22Rv1 (cell line): ENCODE measurements around the gene GSG1L2.
A peak's percentile ranks its signal among the peaks of the same experiment; 100 is the strongest.

Experiments
- H3K27ac ChIP-seq: fragments of 450-650 bp; 2 replicates; pipeline ENCODE4 v1.5.1; 2017
- CTCF ChIP-seq: fragments of 450-650 bp; IDR thresholded peaks from 2 replicates; pipeline ENCODE4 v1.5.1; 2017; ENCODE audit warnings: mild to moderate bottlenecking
- ZFX ChIP-seq: fragments of 450-650 bp; IDR thresholded peaks from 2 replicates; pipeline ENCODE4 v1.6.1; 2017; ENCODE audit warnings: antibody characterized with exemption, borderline replicate concordance

The GSG1L2 gene

DNA sequence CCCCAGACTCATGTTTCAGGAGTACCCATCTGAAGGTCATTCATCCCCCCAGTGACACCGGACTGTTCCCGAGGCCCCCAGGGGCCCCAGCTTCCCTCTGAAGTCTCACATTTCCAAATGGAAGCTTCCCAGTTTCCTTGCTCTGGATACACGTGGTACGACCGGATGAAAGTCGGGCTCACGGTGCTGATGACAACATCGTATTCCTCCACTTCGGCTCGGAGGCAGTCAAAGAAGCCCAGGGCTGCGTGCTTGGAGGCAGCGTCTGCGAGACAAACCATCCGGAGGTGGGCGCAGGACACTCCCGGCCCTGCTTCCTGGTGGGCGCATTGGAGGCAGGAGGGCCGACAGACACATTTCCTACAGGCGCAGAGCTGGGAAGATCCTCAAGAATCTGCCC is 49.2 kb downstream of the GSG1L2 start:
- H3K27ac ChIP-seq, result no peak overlapping the region
- TF ChIP-seq CTCF (no peak), ZFX (no peak)

- TF ChIP-seq ZFX, result no peak
These were observed 50.4 kb downstream of the GSG1L2 start for GRCh38 chr17:9771465-9771864.

GRCh38 chr17:9769036-9769695 is 52.7 kb downstream of the GSG1L2 start:
- H3K27ac ChIP-seq, result no peak overlapping the region
- no peak for TF ChIP-seq CTCF
- TF ChIP-seq ZFX, result no peak

More at GRCh38 chr17:9771465-9771864, 50.4 kb downstream of the GSG1L2 start:
- no peak overlapping the region for H3K27ac ChIP-seq

DNA sequence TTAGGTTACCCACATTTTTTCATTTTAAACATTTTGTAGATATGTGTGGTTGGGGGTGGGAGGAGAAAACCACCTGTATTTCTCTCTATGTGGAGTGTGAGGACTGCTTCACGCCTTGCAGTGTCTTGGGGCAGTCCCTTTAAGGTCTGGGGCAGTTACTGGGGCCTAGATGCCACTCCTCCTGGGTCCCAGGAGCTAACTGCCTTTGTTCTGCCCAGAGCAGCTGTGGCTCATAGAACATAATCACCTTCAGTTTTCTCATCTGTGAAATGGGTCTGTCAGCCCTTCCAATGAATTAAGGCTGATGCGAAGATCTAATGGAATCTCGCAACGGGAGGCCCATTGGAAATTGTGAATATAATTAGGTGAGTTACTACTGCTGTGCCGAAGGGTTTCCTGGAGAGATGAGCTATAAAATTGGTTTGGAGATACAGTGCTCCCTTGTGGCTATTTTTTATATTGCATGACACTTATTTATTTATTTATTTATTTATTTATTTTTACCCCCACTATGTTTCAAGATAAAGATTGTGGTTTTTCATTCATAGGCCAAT is 53.4 kb downstream of the GSG1L2 start:
- no peak overlapping the region for H3K27ac ChIP-seq
- no peak for TF ChIP-seq ZFX
- TF ChIP-seq CTCF, result peak; percentile 74

GRCh38 chr17:9767432-9767991 is 54.4 kb downstream of the GSG1L2 start:
- TF ChIP-seq CTCF (no peak), ZFX (no peak)
- no peak overlapping the region for H3K27ac ChIP-seq

DNA sequence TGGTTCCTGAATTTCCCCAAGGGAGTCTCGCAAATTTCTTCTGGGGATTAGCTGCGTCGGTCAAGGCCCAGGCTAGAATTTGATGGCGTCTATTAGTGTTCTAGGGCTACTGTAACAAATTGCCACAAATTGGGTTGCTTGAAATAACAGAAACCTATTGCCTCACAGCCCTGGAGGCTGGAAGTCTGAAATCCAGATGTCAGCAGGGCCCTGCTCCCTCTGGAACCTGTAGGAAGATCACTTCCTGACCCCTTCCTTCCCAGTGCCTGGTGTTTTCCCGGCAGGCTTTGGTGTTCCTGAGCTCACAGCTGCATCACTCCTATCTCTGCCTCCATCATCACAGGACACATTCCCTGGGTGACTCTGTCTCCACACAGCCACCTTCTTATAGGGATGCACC is 54.9 kb downstream of the GSG1L2 start:
- TF ChIP-seq CTCF (no peak), ZFX (no peak)
- H3K27ac ChIP-seq, result no peak overlapping the region

DNA sequence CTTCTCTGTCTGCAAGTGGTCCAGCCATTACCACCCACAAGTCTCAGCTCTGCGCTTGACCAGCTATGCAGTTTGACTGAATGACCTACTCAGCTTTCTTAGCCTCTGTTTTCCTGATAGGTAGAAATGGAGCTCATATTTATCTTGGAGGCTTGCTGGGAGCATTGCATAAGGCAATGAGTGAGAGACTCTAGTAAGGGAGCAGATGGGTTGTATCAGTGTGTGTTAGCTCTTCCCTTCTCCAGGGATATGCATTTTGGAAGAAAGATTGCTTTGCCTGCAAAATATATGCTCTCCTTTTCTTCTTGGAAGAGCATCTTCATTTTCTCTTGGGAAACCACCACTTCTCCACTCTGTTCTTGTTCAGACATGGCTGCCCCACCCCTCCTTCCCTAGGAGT is 56.6 kb downstream of the GSG1L2 start:
- no peak overlapping the region for H3K27ac ChIP-seq
- no peak for TF ChIP-seq CTCF

DNA sequence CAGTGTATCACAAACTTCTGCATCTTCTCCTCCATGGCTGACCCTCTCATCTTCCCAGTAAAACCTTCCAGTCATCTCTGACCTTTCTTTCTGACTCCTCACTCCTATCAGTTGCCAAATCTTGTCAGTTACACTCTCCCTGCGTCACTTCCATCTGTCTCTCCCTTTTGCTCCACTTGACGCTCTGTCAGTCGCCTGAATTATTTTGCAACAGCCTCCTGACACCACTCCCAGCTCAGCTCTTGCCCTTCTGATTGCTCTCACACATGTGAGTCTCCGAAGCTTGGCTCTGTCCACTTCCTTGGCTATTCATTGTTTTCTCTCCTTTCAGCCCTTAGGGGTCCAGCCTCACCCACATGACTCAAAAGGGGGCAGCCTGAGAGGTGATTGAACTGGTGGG is 58.2 kb downstream of the GSG1L2 start:
- TF ChIP-seq CTCF (no peak), ZFX (no peak)
- H3K27ac ChIP-seq, result no peak overlapping the region
